Activated B cell treated with CpG ODN at 0.5 μM for 24 hours (primary cell): Measurements from ENCODE around the gene TLCD3A. TPM values are rescaled to one million over a fixed set of nuclear protein-coding genes. Genes with fewer than 3 reads are reported as not detected.

Experiments
- ATAC-seq: fragments of 200-7000 bp; cut with Tn5 transposase; one replicate; pipeline ENCODE4 v1.10.0; 2021; ENCODE audit warnings: low read depth, mild to moderate bottlenecking, moderate library complexity
- CTCF ChIA-PET: fragments of 350-600 bp; sonication (Branson Sonifier 250); formaldehyde crosslinking; loops from one replicate; lab custom pipeline; 2021; ENCODE audit warnings: antibody characterized with exemption; lab: Charles Lee
- POLR2A ChIA-PET: fragments of 350-600 bp; sonication (Branson Sonifier 250); formaldehyde crosslinking; loops from one replicate; lab custom pipeline; 2021; ENCODE audit warnings: antibody characterized with exemption; lab: Charles Lee
- DNase-seq: peaks from one replicate; pipeline ENCODE4 v3.0.0; 2022
- H3K27ac Mint-ChIP-seq: one replicate; pipeline ENCODE4 v1.8.0; 2020; ENCODE audit warnings: mixed read lengths
- H3K27me3 Mint-ChIP-seq: one replicate; pipeline ENCODE4 v1.8.0; 2021; ENCODE audit warnings: mixed read lengths
- H3K36me3 Mint-ChIP-seq: one replicate; pipeline ENCODE4 v1.8.0; 2021; ENCODE audit warnings: low read depth, mixed read lengths
- H3K4me1 Mint-ChIP-seq: one replicate; pipeline ENCODE4 v1.8.0; 2021; ENCODE audit warnings: mixed read lengths
- H3K4me3 Mint-ChIP-seq: one replicate; pipeline ENCODE4 v1.8.0; 2020; ENCODE audit warnings: mild to moderate bottlenecking, mixed read lengths
- H3K9me3 Mint-ChIP-seq: one replicate; pipeline ENCODE4 v1.8.0; 2020; ENCODE audit warnings: mixed read lengths
- intact Hi-C: fragments of 100-400 bp; cut with micrococcal nuclease; formaldehyde crosslinking; loops from one replicate; pipeline ENCODE4 v1.15.1; 2024
- total RNA-seq: library from RNA; stranded (reverse); gene quantifications from 2 replicates; pipeline ENCODE4 v1.2.3, GENCODE V29; 2022
- TF ChIP-seq, protein P1 (sequence below): fragments of 200-600 bp; IDR thresholded peaks from one replicate; pipeline ENCODE4 v1.8.0; 2022; ENCODE audit warnings: antibody characterized with exemption, mild to moderate bottlenecking

TLCD3A gene
- total RNA-seq, 1 donor from 2014 or later = 2.8 TPM

DNA sequence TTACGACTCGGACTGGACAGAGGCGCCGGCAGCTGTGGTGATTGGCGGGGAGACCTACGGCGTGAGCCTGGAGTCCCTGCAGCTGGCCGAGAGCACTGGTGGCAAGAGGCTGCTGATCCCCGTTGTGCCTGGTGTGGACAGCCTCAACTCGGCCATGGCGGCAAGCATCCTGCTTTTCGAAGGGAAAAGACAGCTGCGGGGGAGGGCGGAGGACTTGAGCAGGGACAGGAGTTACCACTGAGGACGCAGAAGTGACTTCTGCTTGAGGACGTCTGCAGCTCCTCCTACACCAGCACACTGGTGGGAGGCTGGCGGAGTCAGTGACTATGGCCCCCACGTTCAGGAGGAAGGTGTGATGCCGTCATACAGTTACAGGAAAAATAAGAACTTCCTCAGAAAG, 59.4 kb downstream of the TLCD3A start:
- intact Hi-C loops = no loop called here
- CTCF ChIA-PET = no interaction called here
- DNase-seq = no peak
- TF ChIP-seq, protein P1, sequence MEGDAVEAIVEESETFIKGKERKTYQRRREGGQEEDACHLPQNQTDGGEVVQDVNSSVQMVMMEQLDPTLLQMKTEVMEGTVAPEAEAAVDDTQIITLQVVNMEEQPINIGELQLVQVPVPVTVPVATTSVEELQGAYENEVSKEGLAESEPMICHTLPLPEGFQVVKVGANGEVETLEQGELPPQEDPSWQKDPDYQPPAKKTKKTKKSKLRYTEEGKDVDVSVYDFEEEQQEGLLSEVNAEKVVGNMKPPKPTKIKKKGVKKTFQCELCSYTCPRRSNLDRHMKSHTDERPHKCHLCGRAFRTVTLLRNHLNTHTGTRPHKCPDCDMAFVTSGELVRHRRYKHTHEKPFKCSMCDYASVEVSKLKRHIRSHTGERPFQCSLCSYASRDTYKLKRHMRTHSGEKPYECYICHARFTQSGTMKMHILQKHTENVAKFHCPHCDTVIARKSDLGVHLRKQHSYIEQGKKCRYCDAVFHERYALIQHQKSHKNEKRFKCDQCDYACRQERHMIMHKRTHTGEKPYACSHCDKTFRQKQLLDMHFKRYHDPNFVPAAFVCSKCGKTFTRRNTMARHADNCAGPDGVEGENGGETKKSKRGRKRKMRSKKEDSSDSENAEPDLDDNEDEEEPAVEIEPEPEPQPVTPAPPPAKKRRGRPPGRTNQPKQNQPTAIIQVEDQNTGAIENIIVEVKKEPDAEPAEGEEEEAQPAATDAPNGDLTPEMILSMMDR = no peak
- Mint-ChIP-seq H3K4me1 (peaks cover 7% of the 10 kb centered on the region), H3K36me3 (peaks cover 57% of the 10 kb centered on the region), H3K9me3 (no peaks in the 10 kb centered on the region), H3K27me3 (no peaks in the 10 kb centered on the region), H3K27ac (no peak overlapping the region), H3K4me3 (no peak overlapping the region)
- POLR2A ChIA-PET = no interaction called here
- no peak for ATAC-seq

DNA sequence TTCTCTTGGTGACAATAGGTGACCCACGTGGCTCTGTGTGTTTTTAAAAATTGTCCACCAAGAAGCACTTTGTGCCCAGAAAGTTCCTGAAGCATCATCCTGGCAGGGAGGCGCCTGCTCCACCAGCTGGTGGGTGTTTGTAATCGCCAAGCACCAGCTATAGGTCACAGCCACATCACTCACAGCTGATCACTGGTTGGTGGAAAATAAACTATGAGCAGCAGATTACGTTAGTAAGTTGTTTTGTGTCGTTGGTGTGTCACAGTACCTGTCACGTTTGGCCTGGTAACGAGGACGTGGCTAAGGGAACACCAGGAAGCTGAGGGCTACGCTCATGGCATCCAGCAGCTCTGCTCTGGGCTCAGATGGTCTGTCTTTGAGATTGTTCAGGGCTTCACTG, 59.9 kb downstream of the TLCD3A start:
- no peak overlapping the region for H3K4me3 Mint-ChIP-seq
- ChIA-PET CTCF (interaction anchor here (1.5 kb wide), 1 partner anchor 189 kb away, joined by 3 read pairs; no protein-coding TSS in a partner anchor), POLR2A (no interaction called here)
- TF ChIP-seq, protein P1 = no peak
- no peak overlapping the region for H3K27ac Mint-ChIP-seq
- DNase-seq = no peak
- H3K4me1 Mint-ChIP-seq = peaks cover 7% of the 10 kb centered on the region
- H3K36me3 Mint-ChIP-seq = peaks cover 54% of the 10 kb centered on the region
- H3K27me3 Mint-ChIP-seq = no peaks in the 10 kb centered on the region
- intact Hi-C loops = no loop called here
- no peak for ATAC-seq
- H3K9me3 Mint-ChIP-seq = no peaks in the 10 kb centered on the region

Other genes with a start within 250 kb of the TLCD3A start
- 90.1 and 97.8 TPM in 2 replicates for gene VPS53, start 17.8 kb upstream of the TLCD3A start, total RNA-seq
- 30.5 and 33.3 TPM in 2 replicates for gene GEMIN4, start 19.7 kb downstream of the TLCD3A start, total RNA-seq
- gene GLOD4, start 49.7 kb downstream of the TLCD3A start, total RNA-seq = 51.4 and 51.9 TPM in 2 replicates
- gene MRM3, start 49.8 kb downstream of the TLCD3A start, total RNA-seq = 23.3 and 26.3 TPM in 2 replicates
- gene NXN, start 247.2 kb downstream of the TLCD3A start, total RNA-seq = 0.15 and 0.22 TPM in 2 replicates